Stimulated activated CD4-positive, alpha-beta T cell treated with anti-CD3 and anti-CD28 coated beads, TNF-alpha, amount 100 ng/mL, for 4 hours (primary cell): Measurements from ENCODE around the gene NT5C3B.
"Not testable (repeated sequence)": the region's sequence is repeated elsewhere in the genome, so short reads cannot be mapped to it uniquely, and the experiment has no call there.

Experiments used
- DNase-seq, 3 experiments: peaks; one replicate each; pipeline ENCODE4 v3.0.0-alpha.2; 2020; ENCODE audit warnings: low read depth in 3 of 3

Gene NT5C3B

DNA sequence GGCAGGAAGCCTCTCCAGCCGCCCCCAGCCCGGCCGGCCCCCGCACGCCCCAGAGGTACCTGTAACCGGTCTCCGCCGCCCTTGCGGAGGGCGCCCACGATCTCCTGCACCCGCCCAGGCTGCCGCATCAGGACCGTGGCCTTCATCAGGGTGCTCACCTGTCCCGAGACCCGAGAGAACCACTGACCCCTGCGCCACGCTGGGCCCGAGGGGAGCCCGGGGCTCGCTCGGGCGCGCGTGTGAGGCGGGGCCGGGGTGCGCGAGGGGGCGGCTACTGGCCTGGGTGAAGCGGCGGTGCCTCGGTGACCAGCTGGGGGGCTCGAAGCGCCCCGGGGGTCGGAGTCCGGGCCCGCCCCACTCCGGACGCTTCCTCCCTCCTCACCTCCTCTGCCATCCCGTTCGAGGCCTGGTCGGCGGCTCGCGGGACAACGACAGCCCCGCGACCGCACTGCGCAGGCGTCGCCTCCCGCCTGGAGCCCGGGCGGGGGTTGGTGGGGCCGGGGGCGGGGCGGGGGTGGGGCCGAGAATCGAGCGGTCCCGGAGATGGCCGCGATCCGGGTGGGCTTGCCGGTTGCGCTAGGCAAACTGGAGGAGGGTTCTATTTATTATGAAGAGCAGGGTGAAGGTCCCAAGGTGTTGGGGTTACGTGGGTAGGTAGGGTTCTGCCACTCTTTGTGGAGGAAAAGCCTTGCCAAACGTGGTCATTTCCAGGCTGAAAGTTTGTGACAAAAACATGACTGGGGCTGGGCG lies at the start of gene NT5C3B:
NT5C3B (minus strand) TSS at position 433 of the 750 bp plus-strand sequence; CDS start at position 394, 39 bp downstream.
- peak; percentile 13 to 41 (median 37) for DNase-seq

DNA sequence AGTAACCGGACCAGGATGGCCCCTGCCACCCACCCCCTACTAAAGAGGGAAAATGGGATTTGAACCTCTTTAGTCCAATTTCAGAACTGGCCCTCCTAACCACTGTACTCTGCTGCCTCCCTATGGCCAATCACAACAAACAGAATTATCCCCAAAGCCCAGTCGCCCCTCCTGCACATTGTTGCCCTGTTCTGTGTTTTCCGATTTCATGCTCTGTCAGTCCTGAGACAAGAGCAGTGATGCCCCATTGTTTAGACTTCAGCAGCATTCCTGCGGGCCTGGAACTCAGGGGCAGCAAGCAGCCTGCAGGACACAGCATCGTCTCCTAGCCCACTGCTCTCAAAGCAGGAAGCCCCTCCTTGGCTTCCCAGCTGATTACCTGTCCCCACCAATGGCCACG lies 49.7 kb upstream of the NT5C3B start:
- no peak for DNase-seq

DNA sequence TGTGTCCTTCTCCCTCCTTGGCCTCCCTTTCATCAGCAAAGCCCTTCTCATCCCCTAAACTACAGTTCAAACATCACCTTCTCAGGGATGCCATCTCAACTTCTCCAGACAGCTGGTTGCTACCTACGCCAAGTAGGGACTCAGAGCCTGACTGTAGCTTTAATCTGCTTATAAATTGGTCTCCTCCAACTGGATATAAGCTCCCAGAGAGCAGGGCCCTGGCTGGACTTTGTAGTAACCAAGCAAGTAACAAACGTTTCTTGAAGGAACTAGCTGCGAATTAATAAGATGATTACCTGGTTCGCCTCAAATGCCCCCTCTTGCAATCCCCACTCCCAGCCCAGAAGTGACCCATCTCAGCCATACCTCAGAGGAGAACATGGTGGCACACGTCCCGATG lies 46.7 kb upstream of the NT5C3B start:
- DNase-seq = no peak

DNA sequence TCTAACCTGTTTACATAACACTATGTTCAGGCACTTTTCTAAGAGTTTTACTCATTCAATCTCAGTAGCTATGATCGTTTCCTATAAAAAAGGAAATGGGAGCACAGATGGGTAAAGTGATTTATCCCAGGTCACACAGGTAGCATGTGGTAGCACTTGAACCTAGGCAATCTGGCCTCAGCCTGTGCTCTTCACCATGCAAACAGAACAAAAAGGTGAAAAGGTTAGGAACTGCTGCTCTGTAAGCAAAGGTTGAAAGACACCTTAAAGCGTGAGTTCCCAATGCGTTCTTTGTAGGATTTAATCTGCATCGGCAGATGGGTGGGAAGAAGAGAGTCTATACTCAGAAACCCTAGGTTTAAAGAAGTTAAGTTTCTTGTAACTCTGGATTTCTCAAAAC lies 44.1 kb upstream of the NT5C3B start:
- DNase-seq = no peak

DNA sequence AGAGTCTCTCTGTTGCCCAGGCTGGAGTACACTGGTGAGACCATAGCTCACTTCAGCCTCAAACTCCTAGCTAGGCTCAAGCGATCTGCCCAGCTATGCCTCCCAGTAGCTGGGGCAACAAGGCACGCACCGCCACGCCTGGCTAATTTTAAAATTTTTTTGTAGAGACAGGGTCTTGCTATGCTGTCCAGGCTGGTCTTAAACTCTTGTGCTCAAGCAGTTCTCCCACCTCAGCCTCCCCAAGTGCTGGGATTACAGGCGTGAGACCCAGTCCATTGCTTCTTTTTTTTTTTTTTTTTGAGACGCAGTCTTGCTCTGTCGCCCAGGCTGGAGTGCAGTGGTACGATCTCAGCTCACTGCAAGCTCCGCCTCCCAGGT lies 38.2 kb upstream of the NT5C3B start:
- not testable (repeated sequence) for DNase-seq

DNA sequence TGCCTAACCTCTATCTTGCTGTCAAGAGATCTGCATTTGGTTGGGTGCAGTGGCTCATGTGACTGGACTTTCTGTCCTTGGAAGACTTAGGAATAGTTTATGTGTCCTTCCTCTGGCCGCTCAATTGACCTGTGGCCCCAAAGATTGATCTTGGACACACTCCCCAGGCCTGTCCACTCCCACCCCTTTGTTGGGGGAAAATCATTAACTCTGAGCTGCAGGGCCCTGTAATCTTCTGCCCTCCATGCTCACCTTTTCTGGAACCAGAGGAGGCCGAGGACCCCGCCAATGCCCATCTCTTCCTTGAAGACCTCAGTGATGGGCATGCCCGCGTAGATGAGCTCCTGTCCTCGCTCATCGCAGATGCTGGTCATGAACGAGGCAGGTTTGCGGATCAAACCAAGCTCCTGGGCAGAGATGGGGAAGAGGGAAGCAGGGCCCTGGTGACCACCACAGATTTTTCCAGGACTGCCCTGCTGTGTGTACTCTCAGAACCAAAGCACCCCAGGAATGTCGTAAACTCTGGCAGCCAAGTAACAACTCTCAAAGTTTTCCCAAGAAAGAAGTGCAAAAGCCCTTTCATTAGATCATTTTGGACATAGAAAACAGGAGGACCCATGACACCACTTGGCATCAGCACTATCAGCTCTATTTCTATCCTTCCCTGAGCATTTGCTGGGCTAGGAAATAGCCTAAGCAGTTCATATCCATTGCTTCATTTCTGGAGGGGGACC lies 37.7 kb upstream of the NT5C3B start:
- no peak for DNase-seq

DNA sequence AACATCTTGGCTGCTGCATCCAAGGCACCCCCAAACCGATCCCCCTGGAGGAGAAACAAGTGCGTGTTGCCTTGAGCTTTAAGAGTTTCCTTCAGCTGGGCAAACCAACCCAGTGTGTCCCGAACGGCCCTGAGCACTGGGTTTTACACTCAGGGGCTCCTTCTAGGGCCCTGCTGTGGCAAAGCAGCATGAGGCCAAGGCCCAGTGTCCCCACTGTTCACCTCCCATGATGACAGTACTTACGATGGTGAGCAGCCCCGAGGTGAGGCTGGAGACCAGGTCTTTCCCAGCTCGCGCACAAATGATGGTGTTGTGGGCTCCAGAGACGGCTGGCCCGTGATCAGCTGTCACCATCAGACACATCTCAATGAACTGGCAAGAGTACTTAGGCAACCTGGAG lies 35.8 kb upstream of the NT5C3B start:
- DNase-seq = no peak

DNA sequence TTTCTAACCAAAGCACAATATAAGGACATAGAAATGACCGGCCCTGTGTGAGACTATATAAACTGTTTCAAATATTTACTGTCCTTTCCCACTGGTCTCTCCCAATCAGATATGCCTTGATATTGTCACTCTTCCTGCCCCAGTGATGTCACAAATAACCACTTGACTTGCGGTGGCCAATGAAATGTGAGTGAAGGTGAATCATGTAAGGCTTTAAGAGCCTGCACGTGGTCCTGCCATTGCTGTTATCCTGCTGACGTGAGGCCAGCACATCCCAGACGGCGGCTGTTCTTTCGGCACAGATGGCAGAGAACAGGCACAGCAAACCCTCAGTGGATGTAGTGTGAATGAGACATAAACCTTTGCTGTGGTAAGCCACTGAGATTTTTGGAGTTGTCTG lies 34.6 kb upstream of the NT5C3B start:
- DNase-seq = no peak

DNA sequence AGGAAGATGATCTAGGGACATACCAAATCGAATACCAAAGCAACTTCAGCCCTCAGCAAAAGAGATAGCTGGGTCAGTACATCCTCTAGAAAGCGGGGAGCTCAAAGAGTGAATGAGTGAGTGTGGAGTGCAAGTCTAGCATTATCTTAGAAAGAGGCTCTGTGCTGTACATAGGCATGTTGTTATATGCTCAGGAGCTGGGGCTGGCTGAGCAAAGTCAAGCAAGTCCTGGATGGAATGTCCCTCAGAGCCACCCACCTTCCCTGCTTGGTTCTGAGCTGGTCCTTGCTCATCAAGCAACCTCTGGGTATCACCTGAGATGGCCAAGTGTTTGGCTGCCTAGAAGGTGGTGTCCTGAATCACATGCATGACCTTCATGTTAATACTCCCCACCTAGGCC lies 34.1 kb upstream of the NT5C3B start:
- DNase-seq = no peak

DNA sequence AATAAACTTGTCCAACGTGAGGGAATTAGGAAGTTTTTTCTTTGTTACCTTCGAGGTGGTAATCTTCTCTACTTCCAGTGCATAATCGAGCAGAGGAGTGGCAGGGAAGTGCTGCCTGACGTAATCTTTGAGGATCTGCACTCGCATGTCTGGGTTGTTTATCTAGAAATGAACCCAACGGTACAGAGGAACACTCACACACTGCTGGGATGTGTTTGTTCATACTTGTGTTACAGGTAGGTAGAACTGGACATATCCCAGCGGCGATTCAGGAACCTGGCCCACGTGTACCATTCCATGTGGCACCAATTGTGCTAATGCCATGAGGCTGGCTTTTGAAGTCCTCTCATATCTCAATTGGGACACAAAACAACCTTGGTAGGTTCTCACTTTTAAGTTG lies 33.4 kb upstream of the NT5C3B start:
- DNase-seq = no peak

DNA sequence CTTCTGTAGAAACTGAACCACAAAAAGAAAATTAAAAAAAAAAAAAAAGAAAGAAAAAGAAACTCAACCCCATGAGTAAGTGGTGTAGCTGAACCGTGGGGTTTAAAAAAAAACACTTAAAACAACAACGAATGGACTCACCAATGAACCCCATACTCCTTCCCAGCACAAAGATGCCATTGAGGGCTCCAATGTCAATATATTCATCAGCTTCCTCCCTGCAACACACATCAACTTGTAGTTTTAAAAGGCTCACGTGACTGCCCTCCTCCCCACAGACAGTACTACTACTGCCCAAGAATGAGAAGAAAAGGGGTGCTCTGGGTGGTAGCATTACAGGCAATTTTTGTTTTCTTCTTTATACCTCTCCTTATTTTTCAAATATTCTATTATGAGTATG lies 32.5 kb upstream of the NT5C3B start:
- no peak for DNase-seq

DNA sequence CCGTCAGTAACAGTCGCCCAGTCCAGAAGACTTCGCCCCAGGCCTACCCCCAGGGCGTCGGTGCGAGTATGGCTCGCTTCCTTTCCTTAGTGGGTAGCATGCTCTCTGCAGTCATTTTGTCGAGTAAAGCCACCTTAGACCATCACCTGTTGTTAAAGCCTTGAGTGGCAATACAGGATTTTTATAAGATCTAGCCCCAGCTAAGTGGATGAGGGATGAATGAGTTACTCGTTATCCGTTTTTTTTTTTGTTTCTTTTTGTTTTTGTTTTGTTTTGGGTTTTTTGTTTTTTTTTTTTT lies 29.5 kb upstream of the NT5C3B start:
- no peak for DNase-seq

DNA sequence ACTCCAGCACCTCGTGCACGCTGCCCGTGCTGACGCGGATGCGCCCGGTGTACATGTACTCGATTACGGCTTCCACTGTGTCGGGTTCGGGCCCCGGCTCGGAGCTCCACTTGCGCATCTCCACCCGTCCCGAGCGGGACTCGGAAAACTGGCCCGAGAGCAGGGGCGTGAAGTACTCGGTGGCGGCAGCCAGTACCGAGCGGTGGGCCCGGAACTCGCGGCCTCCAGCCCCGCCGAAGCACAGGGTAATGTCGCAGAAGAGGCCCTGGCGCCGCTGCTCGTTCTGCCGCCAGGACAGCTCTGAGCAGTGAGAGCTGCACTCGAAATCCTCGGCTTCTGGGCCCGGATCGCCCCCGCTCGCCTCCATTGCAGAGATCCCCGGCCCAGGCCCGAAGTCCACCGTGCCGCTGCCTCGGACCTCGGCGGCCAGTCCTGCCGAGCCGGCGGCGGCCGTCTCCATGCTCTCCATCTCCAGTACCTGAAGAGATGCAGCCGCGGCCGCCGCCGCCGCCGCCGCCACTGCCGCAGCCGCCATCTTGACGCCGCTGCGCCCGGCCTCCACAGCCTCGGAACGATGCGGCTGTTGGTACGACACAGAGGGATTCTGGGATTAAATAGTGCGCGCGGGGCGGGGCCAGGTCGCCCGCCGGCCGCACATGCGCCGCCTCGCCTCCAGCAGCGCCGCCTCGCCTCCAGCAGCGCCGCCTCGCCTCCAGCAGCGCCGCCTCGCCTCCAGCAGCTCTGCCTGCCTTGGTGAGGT lies 29.0 kb upstream of the NT5C3B start, which contains the start of gene KLHL11:
KLHL11 (minus strand) TSS at position 588 of the 760 bp plus-strand sequence; CDS start at position 535, 53 bp downstream.
- peak; percentile 75 to 77 (median 76) for DNase-seq

DNA sequence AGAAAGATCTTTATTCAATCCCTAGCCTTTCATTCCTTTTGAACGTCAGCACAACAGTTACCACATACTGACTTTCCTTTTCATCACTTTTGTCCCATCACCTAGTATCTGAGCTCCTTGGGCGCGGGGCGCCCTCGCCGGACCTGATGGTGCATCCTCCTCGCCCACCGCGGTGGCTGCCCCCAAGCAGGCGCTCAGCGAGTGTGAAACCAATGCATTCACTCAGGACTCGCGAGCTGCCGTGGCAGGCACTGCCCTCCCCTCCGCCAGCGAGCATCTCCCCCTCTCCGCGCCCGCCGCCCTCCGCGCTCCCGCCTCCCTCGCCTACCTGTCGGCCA lies 28.4 kb upstream of the NT5C3B start:
- peak in 1 of 3 experiments; percentile 43 for DNase-seq

DNA sequence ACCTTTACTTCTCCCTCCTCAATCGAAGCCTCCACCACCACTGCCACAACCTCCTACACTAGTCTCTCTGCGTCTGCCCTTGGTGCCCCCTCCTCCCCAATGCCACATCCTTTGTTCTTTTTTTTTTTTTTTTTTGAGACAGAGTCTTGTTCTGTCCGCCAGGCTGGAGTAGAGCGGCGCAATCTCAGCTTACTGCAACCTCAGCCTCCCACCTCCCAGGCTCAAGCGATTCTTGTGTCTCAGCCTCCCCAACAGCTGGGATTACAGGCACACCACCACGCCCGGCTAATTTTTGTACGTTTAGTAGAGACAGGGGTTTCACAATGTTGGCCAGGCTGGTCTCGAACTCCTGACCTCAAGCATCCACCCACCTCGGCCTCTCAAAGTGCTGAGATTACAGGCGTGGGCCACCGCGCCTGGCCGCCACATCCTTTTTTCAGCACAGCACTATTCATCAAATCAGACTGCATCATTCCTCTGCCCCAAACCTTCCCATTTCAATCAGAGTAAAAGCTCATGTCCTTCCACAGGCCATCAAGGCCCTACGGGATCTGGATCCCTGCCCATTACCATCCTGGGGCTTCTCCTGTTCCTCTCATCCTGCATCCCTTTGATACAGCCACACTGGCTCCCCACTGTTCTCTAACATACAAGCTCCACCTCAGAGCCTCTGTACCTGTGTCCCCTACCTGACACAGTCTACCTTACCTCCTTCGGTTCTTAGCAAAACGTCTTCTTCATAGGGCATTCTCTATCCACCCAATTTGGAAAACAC lies 27.2 kb upstream of the NT5C3B start:
- DNase-seq = no peak

DNA sequence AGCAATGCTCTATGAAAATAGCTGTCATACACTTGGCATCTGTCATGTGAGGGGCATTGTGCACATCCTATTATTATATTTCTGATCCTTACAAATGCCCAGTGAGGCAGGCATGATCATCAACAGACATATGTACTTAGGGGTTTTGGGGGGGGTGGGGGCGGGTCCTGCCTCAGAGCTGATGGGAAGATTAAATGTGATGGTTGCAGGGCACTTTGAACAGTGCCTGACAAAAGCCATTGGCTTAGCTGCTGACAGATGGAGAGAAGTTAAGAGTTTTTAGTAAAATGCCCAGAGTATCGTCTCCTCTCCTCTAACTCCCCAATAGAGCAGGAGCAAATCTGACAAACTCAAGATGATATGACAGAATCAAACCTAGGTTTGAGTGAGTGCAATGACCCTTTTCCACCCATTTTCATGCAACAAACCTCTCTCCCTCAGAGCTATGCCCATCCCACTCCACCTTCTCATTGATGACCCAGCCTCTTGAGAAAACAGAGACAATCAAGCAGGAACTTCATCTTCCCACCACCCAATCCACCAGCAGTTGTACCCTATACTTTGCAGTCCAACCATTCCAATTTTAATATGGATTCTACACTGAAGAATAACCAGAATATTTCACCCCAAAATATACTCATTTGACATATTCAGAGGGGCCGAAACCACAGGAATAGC lies 24.4 kb upstream of the NT5C3B start:
- DNase-seq = no peak

DNA sequence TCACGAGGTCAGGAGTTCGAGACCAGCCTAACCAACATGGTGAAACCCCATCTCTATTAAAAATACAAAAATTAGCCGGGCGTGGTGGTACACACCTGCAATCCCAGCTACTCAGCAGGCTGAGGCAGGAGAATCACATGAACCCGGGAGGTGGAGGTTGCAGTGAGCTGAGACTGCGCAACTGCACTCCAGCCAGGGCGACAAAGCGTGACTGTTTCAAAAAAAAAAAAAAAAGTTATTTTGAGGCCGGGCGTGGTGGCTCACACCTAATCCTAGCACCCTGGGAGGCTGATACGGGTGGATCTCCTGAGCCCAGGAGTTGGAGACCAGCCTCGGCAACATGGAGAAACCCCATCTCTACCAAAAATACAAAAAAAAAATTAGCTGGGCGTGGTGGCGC lies 15.3 kb upstream of the NT5C3B start:
- DNase-seq = not testable (repeated sequence)

DNA sequence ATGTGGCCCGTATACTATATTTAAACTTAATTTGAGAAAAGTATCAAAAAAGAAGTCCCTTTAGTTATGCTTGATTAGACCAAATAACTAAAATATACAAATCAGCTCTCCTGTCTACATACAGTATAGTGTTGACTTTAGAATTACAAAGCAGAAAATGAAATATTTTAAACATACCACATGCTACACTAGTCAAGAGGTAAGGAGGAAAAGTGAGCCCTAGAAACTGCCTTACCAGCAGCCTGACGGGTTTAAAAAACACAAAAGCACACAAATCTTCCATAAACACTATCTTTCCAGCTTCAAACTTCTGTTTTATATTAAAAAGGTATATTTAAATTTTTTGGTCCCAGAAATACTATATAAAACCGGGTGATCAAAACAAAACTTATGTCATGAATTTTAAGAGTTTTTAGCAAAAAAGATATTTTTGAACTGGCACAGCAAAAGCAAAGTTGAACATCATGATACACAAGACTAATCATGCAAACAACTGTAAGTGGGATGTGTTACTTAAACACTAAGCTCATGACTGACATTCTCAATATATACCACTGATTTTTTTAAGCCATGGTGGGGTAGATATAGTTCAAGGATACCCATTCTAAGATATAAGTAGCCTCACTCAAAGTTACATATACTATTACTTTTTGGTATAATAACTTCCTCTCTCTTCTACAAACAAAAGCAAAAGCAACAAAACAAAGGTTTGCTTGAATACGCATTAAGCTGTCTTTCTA lies 13.4 kb upstream of the NT5C3B start:
- no peak for DNase-seq

DNA sequence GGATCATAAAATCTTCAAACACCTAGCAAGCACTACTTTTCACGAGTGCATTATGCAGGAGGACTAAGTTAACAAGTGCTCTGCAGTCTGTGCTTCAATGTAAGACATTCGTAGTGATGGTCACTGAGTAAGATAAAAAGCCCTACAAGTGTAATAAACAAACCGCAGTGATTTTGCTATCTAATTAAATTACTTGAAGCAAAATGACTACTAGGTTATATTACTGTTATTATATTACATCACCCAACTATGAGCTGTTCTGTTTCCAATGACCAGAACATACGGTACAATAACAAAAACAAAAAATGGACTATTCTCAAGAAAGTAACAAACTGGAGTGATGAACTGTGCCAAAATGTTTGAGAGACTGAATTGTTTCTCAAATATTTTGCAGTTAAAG lies 12.8 kb upstream of the NT5C3B start:
- DNase-seq = no peak

DNA sequence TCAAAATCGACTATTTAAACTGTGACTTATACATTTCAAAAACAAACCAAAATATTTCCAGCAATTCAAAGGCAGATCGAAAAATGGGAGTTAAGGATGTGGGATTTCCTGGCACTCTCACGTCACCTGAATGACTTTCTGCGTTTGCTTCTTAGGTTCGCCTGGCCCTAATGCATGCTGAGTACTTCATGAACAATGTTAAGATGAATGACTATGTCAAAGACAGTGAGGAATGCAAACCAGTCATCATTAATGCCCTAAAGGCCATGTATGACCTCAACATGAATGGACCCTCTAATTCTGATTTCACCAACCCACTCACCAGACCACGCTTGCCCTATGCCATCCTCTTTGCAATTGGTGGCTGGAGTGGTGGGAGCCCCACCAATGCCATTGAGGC lies 8.9 kb upstream of the NT5C3B start:
- no peak for DNase-seq

DNA sequence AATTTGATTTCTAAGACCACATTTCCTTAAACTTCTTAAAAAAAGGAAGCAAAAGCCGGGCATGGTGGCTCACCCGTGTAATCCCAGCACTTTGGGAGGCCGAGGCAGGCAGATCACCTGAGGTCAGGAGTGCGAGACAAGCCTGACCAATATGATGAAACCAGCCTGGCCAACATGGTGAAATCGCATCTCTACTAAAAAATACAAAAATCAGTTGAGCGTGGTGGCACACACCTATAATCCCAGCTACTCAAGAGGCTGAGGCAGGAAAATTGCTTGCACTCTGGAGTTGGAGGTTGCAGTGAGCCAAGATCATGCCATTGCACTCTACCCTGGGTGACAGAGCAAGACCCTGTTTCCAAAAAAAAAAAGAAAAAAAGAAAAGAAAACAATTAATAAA lies 4.7 kb upstream of the NT5C3B start:
- not testable (repeated sequence) for DNase-seq
